IPS-18c (cell line): Measurements from ENCODE around the gene CBLL1.

Source experiments
- H3K4me3 ChIP-seq: 2 replicates; pipeline ENCODE4 v1.7.0; 2013; ENCODE audit warnings: low read depth, mild to moderate bottlenecking, low read length, moderate library complexity; ENCODE audit not compliant: insufficient read depth
- H3K9me3 ChIP-seq: one replicate; pipeline ENCODE4 v1.6.1; 2013; ENCODE audit warnings: mild to moderate bottlenecking, low read length, moderate library complexity; ENCODE audit not compliant: control insufficient read depth, insufficient read depth

CBLL1 gene

GRCh38 chr7:107788216-107788615, 44.3 kb downstream of the CBLL1 start:
- no peak overlapping the region for H3K4me3 ChIP-seq
- H3K9me3 ChIP-seq = no peaks in the 10 kb centered on the region

- H3K9me3 ChIP-seq = no peaks in the 10 kb centered on the region
- H3K4me3 ChIP-seq = no peak overlapping the region
These were observed 44.7 kb downstream of the CBLL1 start for GRCh38 chr7:107788662-107789061.

GRCh38 chr7:107789647-107790046, 45.7 kb downstream of the CBLL1 start:
- Histone ChIP-seq H3K9me3 (no peaks in the 10 kb centered on the region), H3K4me3 (no peak overlapping the region)

- Histone ChIP-seq H3K9me3 (no peaks in the 10 kb centered on the region), H3K4me3 (no peak overlapping the region)
These were observed 48.4 kb downstream of the CBLL1 start for GRCh38 chr7:107792364-107792763.

GRCh38 chr7:107799647-107800264, 55.8 kb downstream of the CBLL1 start:
- H3K4me3 ChIP-seq = no peak overlapping the region

GRCh38 chr7:107803009-107803610, 59.2 kb downstream of the CBLL1 start, which contains the start of gene SLC26A3:
Gene SLC26A3, minus strand, starts transcription at chr7:107803223. Its CDS starts 8,714 bp downstream, at chr7:107794509.
- Histone ChIP-seq H3K4me3 (no peak within 1 kb of the TSS), H3K9me3 (no peaks in the 10 kb centered on the region)

More at GRCh38 chr7:107799647-107800264, 55.8 kb downstream of the CBLL1 start:
- H3K9me3 ChIP-seq = no peaks in the 10 kb centered on the region

GRCh38 chr7:107809179-107809578, 65.2 kb downstream of the CBLL1 start:
- Histone ChIP-seq H3K9me3 (no peaks in the 10 kb centered on the region), H3K4me3 (no peak overlapping the region)

GRCh38 chr7:107810626-107811025, 66.7 kb downstream of the CBLL1 start:
- Histone ChIP-seq H3K9me3 (no peaks in the 10 kb centered on the region), H3K4me3 (no peak overlapping the region)
